IPS-18a (cell line): ENCODE measurements around the gene EVA1C.
"Not testable (repeated sequence)": the region's sequence is repeated elsewhere in the genome, so short reads cannot be mapped to it uniquely, and the experiment has no call there.

ENCODE experiments used
- H3K27ac ChIP-seq: one replicate; pipeline ENCODE4 v1.5.1; 2013; ENCODE audit warnings: low read length
- H3K27me3 ChIP-seq: one replicate; pipeline ENCODE4 v1.6.1; 2013; ENCODE audit warnings: mild to moderate bottlenecking, low read length; ENCODE audit not compliant: control insufficient read depth, insufficient read depth
- H3K36me3 ChIP-seq: one replicate; pipeline ENCODE4 v1.6.1; 2013; ENCODE audit warnings: low read depth, low read length; ENCODE audit not compliant: control insufficient read depth
- H3K4me1 ChIP-seq: one replicate; pipeline ENCODE4 v1.6.1; 2013; ENCODE audit warnings: low read depth, low read length; ENCODE audit not compliant: control insufficient read depth
- H3K4me3 ChIP-seq: one replicate; pipeline ENCODE4 v1.5.1; 2013; ENCODE audit warnings: low read length
- H3K9ac ChIP-seq: one replicate; pipeline ENCODE4 v1.6.1; 2013; ENCODE audit warnings: mild to moderate bottlenecking, low read length, moderate library complexity
- H3K9me3 ChIP-seq: one replicate; pipeline ENCODE4 v1.6.1; 2013; ENCODE audit warnings: low read depth, low read length; ENCODE audit not compliant: control insufficient read depth

The EVA1C gene

GRCh38 chr21:32426592-32427051 is 14.1 kb downstream of the EVA1C start:
- Histone ChIP-seq H3K9ac (no peak overlapping the region), H3K27me3 (no peaks in the 10 kb centered on the region), H3K9me3 (no peaks in the 10 kb centered on the region), H3K36me3 (no peaks in the 10 kb centered on the region), H3K27ac (no peak overlapping the region), H3K4me3 (no peak overlapping the region), H3K4me1 (no peaks in the 10 kb centered on the region)

GRCh38 chr21:32427958-32428623 is 15.6 kb downstream of the EVA1C start:
- H3K36me3 ChIP-seq, result no peaks in the 10 kb centered on the region
- no peak overlapping the region for H3K27ac ChIP-seq
- no peak overlapping the region for H3K4me3 ChIP-seq
- H3K9ac ChIP-seq, result no peak overlapping the region
- H3K9me3 ChIP-seq, result no peaks in the 10 kb centered on the region
- H3K27me3 ChIP-seq, result no peaks in the 10 kb centered on the region
- H3K4me1 ChIP-seq, result no peaks in the 10 kb centered on the region

- H3K4me1 ChIP-seq, H3K4me3 ChIP-seq, H3K9ac ChIP-seq, H3K9me3 ChIP-seq, H3K27ac ChIP-seq, H3K36me3 ChIP-seq, H3K27me3 ChIP-seq: not testable (repeated sequence)
These were observed 20.6 kb downstream of the EVA1C start for GRCh38 chr21:32432982-32433660.

GRCh38 chr21:32437729-32438128 is 25.2 kb downstream of the EVA1C start:
- no peak overlapping the region for H3K27ac ChIP-seq
- no peaks in the 10 kb centered on the region for H3K27me3 ChIP-seq
- H3K9me3 ChIP-seq, result no peaks in the 10 kb centered on the region
- no peak overlapping the region for H3K4me3 ChIP-seq
- no peak overlapping the region for H3K9ac ChIP-seq
- no peaks in the 10 kb centered on the region for H3K36me3 ChIP-seq
- H3K4me1 ChIP-seq, result no peaks in the 10 kb centered on the region

- Histone ChIP-seq H3K4me1 (no peaks in the 10 kb centered on the region), H3K9ac (no peak overlapping the region), H3K27ac (no peak overlapping the region), H3K36me3 (no peaks in the 10 kb centered on the region), H3K27me3 (no peaks in the 10 kb centered on the region), H3K4me3 (no peak overlapping the region), H3K9me3 (no peaks in the 10 kb centered on the region)
These were observed 30.2 kb downstream of the EVA1C start for GRCh38 chr21:32442566-32443318.

DNA sequence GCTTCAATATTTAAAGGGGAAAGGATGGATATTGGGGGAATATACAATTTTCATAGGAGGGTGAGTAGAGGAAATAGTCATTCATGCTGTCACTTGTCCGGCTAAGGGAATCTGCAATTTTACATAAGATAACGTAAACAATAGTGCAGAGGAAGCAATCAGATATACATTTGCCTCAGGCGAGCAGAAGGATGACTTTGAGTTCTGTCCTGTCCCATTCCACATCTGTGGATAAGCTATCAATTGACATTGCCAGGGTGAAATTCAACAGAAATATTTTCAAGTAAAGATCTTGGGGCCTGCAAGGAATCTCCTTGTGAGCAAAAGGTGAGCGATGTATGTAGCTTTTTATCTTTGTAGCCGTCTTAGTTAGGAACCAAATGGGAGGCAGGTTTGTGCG is 32.6 kb downstream of the EVA1C start:
- H3K27me3 ChIP-seq, result no peaks in the 10 kb centered on the region
- H3K9ac ChIP-seq, result no peak overlapping the region
- H3K9me3 ChIP-seq, result no peaks in the 10 kb centered on the region
- no peak overlapping the region for H3K4me3 ChIP-seq
- H3K27ac ChIP-seq, result no peak overlapping the region
- no peaks in the 10 kb centered on the region for H3K36me3 ChIP-seq
- no peaks in the 10 kb centered on the region for H3K4me1 ChIP-seq

DNA sequence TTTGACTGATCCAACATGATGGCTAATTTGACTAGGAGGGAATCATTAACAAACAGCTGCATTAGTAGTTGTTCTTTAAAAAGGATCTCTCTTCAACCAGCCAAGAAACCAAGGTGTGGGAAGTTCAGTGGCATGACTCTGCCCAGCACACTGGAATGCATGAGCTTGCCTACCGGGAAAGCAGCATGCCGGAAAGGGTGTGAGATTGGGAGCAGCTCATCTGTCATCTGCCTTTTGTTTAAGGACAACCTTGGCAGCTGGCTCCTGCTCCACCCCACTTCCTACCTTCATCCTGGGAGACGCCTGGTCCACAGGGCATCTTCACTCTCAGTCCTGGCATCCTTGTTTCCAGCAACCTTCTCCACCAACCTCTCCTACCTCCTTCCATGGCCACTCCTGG is 33.9 kb downstream of the EVA1C start:
- H3K36me3 ChIP-seq, H3K9ac ChIP-seq, H3K27me3 ChIP-seq, H3K4me1 ChIP-seq, H3K4me3 ChIP-seq, H3K27ac ChIP-seq, H3K9me3 ChIP-seq: not testable (repeated sequence)

DNA sequence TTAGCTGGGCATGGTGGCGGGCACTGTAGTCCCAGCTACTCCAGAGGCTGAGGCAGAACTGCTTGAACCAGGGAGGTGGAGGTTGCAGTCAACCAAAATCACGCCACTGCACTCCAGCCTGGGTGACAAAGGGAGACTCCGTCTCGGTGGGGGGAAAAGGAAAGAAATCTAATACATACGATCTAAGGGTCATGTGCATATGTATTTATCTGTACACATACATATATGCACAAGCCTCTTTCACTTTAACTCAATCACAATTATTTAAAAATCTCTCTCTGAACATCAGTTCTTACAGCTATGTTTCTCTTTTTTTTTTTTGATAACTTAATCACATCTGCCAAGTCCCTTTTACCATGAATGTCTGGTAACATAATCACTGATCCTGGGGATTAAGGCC is 34.7 kb downstream of the EVA1C start:
- H3K36me3 ChIP-seq, result no peaks in the 10 kb centered on the region
- no peak overlapping the region for H3K9ac ChIP-seq
- H3K9me3 ChIP-seq, result no peaks in the 10 kb centered on the region
- no peak overlapping the region for H3K27ac ChIP-seq
- H3K4me3 ChIP-seq, result no peak overlapping the region
- no peaks in the 10 kb centered on the region for H3K27me3 ChIP-seq
- H3K4me1 ChIP-seq, result no peaks in the 10 kb centered on the region

DNA sequence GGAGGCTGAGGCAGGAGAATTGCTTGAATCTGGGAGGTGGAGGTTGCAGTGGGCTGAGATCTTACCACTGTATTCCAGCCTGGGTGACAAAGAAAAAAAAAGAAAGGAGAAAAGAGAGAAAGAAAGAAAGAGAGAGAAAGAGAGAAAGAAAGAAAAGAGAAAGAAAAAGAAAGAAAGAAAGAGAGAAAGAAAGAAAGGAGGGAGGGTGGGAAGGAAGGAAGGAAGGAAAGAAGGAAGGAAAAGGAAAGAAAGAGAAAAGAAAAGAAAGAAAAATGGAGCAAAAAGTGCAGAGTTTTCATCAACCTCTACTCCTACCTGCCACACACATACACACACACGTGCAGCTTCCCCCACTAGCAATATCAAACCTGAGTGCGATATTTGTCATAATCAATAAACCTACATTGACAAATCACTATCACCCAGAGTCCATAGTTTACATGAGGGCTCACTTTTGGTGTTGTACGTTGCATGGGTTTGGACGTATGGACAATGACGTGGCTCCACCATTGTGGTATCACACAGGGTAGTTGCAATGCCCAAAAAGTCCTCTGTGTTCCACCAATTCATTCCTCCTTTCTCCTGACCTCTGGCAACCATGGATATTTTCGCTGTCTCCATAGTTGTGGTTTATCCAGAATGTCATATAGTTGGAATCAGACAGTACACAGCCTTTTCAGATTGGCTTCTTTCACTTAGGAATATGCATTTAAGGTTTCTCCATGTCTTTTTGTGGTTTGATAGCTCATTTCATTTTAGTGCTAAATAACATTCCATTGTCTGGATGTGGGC is 36.5 kb downstream of the EVA1C start:
- H3K27ac ChIP-seq, result no peak overlapping the region
- no peak overlapping the region for H3K9ac ChIP-seq
- no peaks in the 10 kb centered on the region for H3K9me3 ChIP-seq

GRCh38 chr21:32450881-32451701 is 38.6 kb downstream of the EVA1C start:
- not testable (repeated sequence) for H3K27ac ChIP-seq, H3K36me3 ChIP-seq, H3K27me3 ChIP-seq, H3K4me3 ChIP-seq, H3K9ac ChIP-seq, H3K4me1 ChIP-seq, H3K9me3 ChIP-seq

More for the DNA sequence above, 36.5 kb downstream of the EVA1C start:
- Histone ChIP-seq H3K27me3 (no peaks in the 10 kb centered on the region), H3K36me3 (no peaks in the 10 kb centered on the region), H3K4me1 (no peaks in the 10 kb centered on the region), H3K4me3 (no peak overlapping the region)

- H3K9me3 ChIP-seq, H3K4me3 ChIP-seq, H3K27me3 ChIP-seq, H3K9ac ChIP-seq, H3K27ac ChIP-seq, H3K4me1 ChIP-seq, H3K36me3 ChIP-seq: not testable (repeated sequence)
These were observed 39.7 kb downstream of the EVA1C start for GRCh38 chr21:32452191-32452590.
